Measurements from ENCODE around the gene EGLN2.
"Not testable (repeated sequence)": the region's sequence is repeated elsewhere in the genome, so short reads cannot be mapped to it uniquely, and the experiment has no call there.

EGLN2 gene

DNA sequence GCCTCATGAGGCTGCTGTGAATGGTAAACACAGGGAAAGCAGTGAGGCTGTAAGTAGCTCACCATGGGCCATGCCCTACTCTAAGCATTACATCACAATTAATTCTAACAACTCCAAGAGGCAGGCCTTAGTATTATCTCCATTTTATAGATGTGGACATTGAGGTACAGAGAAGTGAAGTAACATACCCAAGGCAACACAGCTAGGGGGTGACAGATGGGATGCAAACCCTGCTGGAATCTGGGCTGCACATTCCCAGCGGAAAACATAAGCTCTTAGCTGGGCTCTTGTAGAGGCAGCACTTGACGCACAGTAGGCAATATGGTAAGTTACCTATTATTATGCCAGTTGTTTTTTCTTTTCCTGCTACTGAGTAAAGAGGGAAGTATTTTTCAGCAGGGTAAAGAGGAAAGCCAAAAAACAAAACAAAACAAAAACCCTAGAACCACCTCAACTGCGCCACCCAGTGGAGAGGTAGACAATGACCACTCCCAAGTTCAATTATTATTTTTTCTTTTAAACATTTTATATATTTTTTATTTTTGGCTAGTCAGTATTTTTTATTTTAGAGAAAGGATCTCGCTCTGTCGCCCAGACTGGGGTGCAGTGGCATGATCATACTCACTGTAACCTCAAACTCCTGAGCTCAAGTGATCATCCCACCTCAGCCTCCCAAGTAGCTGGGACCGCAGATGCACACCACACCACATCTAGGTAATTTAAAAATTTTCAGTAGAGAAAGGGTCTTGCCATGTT lies 20.7 kb downstream of the EGLN2 start:
- in situ Hi-C loops (cut with MboI; ENCODE audit: low sequenced_read_pairs, unreplicated experiment): loop anchor here (10.0 kb wide), 1 partner anchor 165 kb away; no protein-coding TSS in a partner anchor
- not testable (repeated sequence) for DNase-seq (ENCODE audit: low spot score)
- TF ChIP-seq, protein P1, sequence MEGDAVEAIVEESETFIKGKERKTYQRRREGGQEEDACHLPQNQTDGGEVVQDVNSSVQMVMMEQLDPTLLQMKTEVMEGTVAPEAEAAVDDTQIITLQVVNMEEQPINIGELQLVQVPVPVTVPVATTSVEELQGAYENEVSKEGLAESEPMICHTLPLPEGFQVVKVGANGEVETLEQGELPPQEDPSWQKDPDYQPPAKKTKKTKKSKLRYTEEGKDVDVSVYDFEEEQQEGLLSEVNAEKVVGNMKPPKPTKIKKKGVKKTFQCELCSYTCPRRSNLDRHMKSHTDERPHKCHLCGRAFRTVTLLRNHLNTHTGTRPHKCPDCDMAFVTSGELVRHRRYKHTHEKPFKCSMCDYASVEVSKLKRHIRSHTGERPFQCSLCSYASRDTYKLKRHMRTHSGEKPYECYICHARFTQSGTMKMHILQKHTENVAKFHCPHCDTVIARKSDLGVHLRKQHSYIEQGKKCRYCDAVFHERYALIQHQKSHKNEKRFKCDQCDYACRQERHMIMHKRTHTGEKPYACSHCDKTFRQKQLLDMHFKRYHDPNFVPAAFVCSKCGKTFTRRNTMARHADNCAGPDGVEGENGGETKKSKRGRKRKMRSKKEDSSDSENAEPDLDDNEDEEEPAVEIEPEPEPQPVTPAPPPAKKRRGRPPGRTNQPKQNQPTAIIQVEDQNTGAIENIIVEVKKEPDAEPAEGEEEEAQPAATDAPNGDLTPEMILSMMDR (IDR thresholded peaks at IDR 0.05; ENCODE audit: borderline replicate concordance, control extremely low read depth, extremely low read depth, insufficient read depth, missing control alignments): peak; percentile 50

DNA sequence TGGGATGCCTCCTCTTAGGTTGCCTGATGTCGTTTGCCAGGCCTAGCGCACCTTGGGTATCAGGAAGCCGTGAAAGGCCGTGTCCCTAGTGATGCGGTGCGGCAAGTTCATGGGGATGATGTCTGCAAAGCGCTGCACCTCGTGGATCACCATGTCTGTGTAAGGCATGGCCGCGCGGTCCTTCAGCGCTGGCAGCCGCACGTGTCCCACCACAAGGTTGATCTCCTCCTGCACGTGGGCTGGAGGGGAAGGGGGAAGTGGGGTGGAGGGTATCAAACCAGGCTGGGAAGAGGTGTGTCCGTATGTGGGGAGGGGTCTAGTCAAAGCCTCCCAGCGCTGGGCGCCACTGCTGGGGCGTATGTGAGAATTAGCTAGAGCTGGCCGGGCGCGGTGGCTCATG lies 23.2 kb downstream of the EGLN2 start:
- TF ChIP-seq, protein P1 (IDR thresholded peaks at IDR 0.05; ENCODE audit: borderline replicate concordance, control extremely low read depth, extremely low read depth, insufficient read depth, missing control alignments): no peak
- in situ Hi-C loops (cut with MboI; ENCODE audit: low sequenced_read_pairs, unreplicated experiment): no loop called here
- DNase-seq (ENCODE audit: low spot score): peak; percentile 2

DNA sequence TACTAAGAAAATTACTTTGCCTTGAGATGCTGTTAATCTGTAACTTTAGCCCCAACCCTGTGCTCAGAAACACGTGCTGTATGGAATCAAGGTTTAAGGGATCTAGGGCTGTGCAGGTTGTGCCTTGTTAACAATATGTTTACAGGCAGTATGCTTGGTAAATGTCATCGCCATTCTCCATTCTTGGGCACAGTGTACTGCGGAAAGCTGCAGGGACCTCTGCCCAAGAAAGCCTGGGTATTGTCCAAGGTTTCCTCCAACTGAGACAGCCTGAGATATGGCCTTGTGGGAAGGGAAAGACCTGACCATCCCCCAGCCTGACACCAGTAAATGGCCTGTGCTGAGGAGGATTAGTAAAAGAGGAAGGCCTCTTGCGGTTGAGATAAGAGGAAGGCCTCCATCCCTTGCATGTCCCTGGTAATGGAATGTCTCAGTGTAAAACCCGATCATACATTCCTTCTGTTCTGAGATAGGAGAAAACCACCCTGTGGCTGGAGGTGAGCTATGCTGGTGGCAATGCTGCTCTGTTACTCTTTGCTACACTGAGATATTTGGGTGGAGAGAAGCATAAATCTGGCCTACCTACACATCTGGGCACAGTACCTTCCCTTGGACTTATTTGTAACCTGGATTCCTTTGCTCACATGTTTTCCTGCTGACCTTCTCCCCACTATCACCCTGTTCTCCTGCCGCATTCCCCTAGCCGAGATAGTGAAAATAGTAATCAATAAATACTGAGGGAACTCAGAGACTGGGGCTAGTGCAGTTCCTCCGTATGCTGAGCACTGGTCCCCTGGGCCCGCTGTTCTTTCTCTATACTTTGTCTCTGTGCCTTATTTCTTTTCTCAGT lies 23.9 kb downstream of the EGLN2 start:
- DNase-seq (ENCODE audit: low spot score); in situ Hi-C loops (cut with MboI; ENCODE audit: low sequenced_read_pairs, unreplicated experiment): not testable (repeated sequence)

DNA sequence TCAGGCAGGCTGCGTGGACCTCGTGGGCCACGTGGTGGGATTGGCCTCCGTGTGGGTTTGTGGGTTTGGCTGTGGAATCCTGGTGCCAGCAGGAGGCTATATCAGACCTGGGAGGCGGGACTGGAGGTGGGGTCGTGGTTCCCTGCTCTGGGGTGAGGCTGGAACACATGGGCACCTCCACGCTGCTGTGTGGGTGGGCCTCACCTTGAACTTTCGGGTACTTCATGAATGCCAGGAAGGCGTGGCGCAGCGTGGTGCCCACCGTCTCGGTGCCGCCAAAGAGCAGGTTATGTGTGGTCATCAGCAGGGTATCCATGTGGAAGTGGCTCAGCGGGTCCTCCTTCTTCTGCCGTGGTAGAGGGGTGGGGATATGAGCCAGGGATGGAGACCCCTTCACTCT lies 25.9 kb downstream of the EGLN2 start:
- in situ Hi-C loops (cut with MboI; ENCODE audit: low sequenced_read_pairs, unreplicated experiment); DNase-seq (ENCODE audit: low spot score): not testable (repeated sequence)

DNA sequence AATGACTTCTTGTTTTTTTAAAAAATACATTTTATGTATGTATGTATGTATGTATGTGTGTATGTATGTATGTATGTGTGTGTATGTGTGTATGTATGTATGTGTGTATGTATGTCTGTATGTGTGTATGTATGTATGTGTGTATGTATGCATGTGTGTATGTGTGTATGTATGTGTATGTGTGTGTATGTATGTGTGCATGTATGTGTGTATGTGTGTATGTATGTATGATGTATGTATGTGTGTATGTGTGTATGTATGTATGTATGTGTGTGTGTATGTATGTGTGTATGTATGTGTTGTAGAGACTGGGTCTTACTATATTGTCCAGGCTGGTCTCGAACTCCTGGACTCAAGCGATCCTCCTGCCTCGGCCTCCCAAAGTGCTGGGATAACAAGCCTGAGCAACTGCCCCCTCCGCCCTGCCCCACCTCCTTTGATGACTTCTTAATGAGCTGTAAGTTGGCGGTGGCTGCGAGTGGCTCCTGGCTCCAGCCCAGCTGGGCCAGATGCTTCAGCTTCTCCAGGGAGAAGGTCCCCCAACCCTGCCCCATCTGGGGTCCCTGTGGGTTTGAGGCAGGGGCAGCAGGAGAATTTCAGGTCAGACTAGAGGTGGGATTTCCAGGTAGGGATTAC lies 26.6 kb downstream of the EGLN2 start:
- DNase-seq (ENCODE audit: low spot score); in situ Hi-C loops (cut with MboI; ENCODE audit: low sequenced_read_pairs, unreplicated experiment): not testable (repeated sequence)

DNA sequence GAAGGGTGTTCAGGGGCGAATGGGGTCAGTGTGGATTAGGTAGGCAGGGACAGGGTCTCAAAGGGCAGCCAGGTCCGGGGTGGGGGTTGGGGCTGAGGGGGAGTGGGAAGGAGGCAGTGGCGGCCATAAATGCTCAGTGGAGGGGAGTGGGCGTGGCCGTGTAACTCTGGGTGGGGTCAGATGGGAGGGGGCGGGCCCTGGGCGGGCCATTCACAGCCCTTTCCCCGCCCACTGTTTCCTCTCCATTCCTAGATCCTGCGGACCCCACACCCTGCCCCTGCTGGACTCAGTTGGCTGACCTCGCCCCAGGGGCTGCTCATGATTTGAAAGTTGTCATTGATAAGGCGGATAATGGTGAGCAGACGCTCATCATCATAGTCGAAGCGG lies 27.3 kb downstream of the EGLN2 start:
- DNase-seq (ENCODE audit: low spot score); in situ Hi-C loops (cut with MboI; ENCODE audit: low sequenced_read_pairs, unreplicated experiment): not testable (repeated sequence)

DNA sequence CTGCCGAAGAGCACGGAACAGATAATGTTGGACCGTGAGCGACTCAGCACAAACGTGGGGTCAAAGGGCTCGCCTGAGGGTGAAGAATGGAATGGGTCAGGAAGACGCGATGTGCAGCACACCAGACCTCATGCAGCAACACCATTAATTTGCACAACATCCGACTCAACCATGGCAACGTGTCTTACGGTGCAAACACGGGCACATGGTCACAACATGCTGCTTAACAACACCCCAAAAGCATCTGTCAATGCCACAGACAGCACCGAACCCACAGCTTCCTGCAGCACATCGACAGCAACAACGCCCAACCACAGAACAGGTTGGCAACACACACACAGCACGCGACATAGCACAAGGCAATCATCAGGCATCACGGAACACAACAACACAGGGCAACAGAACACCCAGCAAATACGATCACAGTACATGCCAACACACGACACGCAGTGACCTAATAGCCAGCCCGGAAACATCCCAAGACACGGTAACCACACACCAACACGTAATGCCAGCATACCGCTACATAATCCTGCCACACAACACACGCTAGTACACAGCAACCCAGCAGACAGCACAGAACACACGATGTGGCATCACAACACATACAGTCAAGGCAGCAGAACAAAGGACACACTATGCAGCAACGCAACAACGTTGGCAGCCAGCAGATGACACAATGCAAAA lies 27.9 kb downstream of the EGLN2 start:
- DNase-seq (ENCODE audit: low spot score); in situ Hi-C loops (cut with MboI; ENCODE audit: low sequenced_read_pairs, unreplicated experiment): not testable (repeated sequence)

DNA sequence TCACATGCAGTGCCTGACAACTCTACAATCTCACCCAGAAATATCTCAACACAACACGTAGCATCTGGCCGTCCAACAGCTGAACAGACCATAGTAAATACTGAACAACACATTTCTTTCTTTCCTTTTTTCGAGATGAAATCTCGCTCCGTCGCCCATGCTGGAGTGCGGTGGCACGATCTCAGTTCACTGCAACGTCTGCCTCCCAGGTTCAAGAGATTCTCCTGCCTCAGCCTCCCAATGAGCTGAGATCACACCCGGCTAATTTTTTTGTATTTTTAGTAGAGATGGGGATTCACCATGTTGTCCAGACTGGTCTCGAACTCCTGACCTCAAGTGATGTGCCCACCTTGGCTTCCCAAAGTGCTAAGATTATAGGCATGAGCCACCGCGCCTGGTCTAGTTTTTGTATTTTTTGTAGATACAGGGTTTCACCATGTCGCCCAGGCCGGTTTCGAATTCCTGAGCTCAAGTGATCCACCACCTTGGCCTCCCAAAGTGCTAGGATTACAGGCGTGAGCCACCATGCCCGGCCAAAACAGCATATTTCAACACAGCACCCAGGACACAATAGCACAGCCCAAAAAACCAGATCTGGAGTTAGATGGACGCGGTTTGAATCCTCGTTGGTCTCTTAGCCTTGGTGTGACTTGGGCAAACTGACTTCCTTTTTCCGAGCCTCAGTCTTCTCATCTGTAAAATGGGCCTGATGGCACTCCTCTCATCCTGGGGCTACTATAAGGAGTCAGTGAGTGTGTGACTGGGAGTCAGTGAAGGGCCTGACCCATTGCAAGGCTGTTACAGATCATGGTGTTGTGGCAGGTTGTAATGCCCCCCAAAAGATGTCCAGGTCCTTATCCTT lies 28.6 kb downstream of the EGLN2 start:
- in situ Hi-C loops (cut with MboI; ENCODE audit: low sequenced_read_pairs, unreplicated experiment): no loop called here
- TF ChIP-seq, protein P1 (IDR thresholded peaks at IDR 0.05; ENCODE audit: borderline replicate concordance, control extremely low read depth, extremely low read depth, insufficient read depth, missing control alignments): no peak
- no peak for DNase-seq (ENCODE audit: low spot score)
